WTC11 (cell line): ENCODE results near the gene CDK5RAP2.

Experiments
- HMGA2 ChIP-seq: fragments of 250-450 bp; sonication (Bioruptor Pico); IDR thresholded peaks from 2 replicates; pipeline ENCODE4 v1.4.0; 2021; ENCODE audit warnings: mild to moderate bottlenecking, moderate library complexity
- NFE2L1 ChIP-seq: sonication (generic); formaldehyde crosslinking; IDR thresholded peaks from 2 replicates; pipeline ENCODE4 v1.8.1; 2023; ENCODE audit warnings: missing genetic modification reagents
- SMAD4 ChIP-seq: sonication (generic); formaldehyde crosslinking; IDR thresholded peaks from 2 replicates; pipeline ENCODE4 v1.8.0; 2022; ENCODE audit warnings: mild to moderate bottlenecking, missing genetic modification reagents
- SP1 ChIP-seq: sonication (generic); formaldehyde crosslinking; conservative IDR thresholded peaks from 2 replicates; pipeline ENCODE4 v1.8.1; 2022; ENCODE audit warnings: missing genetic modification reagents
- ZBTB21 ChIP-seq: sonication (generic); formaldehyde crosslinking; IDR thresholded peaks from 2 replicates; pipeline ENCODE4 v1.8.1; 2023; ENCODE audit warnings: mild to moderate bottlenecking, missing genetic modification reagents, borderline replicate concordance
- ZNF138 ChIP-seq: sonication (generic); formaldehyde crosslinking; conservative IDR thresholded peaks from 2 replicates; pipeline ENCODE4 v1.8.1; 2022; ENCODE audit warnings: mild to moderate bottlenecking, moderate library complexity, missing genetic modification reagents
- TF ChIP-seq, protein P1 (sequence below): fragments of 200-600 bp; IDR thresholded peaks from 2 replicates; pipeline ENCODE4 v1.8.0; 2022; ENCODE audit warnings: antibody characterized with exemption
- TF ChIP-seq, protein P2 (sequence below): fragments of 250-450 bp; sonication (Bioruptor Pico); IDR thresholded peaks from 2 replicates; pipeline ENCODE4 v1.9.0; 2021; ENCODE audit warnings: mild to moderate bottlenecking
- TF ChIP-seq, protein P3 (sequence below): sonication (generic); formaldehyde crosslinking; IDR thresholded peaks from 2 replicates; pipeline ENCODE4 v1.8.0; 2023; ENCODE audit warnings: missing genetic modification reagents

DNA sequence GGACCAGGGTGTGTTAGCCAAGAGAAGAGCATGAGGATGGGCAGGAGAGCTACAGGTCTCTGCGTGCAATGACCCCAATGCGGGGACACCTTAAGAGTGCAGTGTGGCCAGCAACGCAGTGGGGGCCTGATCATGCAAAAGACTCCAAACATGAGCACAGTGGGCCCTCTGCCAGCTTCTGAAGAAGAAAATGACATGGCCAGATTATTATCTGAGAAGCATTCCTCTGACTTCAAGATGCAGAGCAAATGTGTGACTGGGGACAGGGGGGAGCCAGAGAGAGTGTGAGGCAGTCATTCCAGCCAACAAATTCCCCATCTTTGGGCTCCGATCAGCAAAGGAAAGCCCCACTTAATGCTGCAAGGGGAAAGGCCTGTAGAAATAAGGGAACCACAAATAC is 229.4 kb downstream of the CDK5RAP2 start:
- TF ChIP-seq, protein P1, sequence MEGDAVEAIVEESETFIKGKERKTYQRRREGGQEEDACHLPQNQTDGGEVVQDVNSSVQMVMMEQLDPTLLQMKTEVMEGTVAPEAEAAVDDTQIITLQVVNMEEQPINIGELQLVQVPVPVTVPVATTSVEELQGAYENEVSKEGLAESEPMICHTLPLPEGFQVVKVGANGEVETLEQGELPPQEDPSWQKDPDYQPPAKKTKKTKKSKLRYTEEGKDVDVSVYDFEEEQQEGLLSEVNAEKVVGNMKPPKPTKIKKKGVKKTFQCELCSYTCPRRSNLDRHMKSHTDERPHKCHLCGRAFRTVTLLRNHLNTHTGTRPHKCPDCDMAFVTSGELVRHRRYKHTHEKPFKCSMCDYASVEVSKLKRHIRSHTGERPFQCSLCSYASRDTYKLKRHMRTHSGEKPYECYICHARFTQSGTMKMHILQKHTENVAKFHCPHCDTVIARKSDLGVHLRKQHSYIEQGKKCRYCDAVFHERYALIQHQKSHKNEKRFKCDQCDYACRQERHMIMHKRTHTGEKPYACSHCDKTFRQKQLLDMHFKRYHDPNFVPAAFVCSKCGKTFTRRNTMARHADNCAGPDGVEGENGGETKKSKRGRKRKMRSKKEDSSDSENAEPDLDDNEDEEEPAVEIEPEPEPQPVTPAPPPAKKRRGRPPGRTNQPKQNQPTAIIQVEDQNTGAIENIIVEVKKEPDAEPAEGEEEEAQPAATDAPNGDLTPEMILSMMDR, result no peak
- TF ChIP-seq, protein P2, sequence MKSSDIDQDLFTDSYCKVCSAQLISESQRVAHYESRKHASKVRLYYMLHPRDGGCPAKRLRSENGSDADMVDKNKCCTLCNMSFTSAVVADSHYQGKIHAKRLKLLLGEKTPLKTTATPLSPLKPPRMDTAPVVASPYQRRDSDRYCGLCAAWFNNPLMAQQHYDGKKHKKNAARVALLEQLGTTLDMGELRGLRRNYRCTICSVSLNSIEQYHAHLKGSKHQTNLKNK (CRISPR knock-in tag), result no peak
- TF ChIP-seq SP1 (CRISPR knock-in tag) (no peak), SMAD4 (CRISPR knock-in tag) (no peak), NFE2L1 (CRISPR knock-in tag) (no peak), HMGA2 (no peak), ZNF138 (CRISPR knock-in tag) (no peak), ZBTB21 (no peak)
- TF ChIP-seq, protein P3, sequence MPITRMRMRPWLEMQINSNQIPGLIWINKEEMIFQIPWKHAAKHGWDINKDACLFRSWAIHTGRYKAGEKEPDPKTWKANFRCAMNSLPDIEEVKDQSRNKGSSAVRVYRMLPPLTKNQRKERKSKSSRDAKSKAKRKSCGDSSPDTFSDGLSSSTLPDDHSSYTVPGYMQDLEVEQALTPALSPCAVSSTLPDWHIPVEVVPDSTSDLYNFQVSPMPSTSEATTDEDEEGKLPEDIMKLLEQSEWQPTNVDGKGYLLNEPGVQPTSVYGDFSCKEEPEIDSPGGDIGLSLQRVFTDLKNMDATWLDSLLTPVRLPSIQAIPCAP (CRISPR knock-in tag), result no peak
